ENCODE data around the gene TBC1D2B.

GRCh38 chr15:78046796-78047341 lies 30.6 kb downstream of the TBC1D2B start:
- no peak for TF ChIP-seq CTCF (IDR thresholded peaks at IDR 0.05)
- TF ChIP-seq POLR2A (IDR thresholded peaks at IDR 0.05), result no peak

Data from testis (tissue), 2 donors.